RPMI8226 (cell line): ENCODE results near the gene TRIO.
"Not testable (repeated sequence)": the region's sequence is repeated elsewhere in the genome, so short reads cannot be mapped to it uniquely, and the experiment has no call there.

Experiments
- DNase-seq: peaks from one replicate; pipeline ENCODE4 v3.0.0-alpha.2; 2015

The TRIO gene

DNA sequence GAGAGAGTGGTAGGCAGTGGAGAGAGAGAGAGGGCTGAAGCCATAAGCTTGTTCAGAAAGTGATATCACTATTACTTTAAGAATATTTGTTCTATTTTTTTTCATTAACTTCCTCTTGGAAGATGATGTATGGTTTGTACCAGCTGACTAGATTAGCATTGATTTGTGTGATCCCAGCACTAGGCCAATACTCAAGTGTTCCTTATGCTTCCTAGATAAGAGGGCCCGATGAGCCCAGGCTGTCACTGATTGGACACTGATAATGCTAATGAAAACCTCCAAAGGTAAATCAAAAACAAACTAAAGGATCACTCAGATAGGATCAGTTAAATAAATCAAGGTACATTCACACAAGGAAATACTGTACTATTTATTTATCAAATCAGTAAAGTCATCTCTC is 385.8 kb downstream of the TRIO start:
- DNase-seq, result no peak

DNA sequence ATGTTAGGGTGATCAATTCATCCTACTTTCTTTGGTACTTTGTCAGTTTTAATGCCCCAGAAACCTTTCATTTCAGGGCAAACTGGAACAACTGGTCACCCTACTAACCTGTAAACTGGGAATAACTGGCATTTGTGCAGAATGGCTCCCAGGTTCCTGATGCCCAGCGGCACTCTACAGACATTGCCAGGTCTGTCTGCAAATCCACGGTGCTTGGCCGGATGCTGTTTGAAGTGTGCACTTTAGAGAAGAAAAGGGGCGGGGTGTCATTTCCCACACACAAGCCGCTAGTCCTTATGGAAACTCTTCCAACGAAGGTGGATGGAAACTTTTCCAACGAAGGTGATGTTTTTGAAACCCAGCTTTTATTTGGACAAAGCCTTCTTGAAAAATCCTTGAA is 388.5 kb downstream of the TRIO start:
- no peak for DNase-seq

DNA sequence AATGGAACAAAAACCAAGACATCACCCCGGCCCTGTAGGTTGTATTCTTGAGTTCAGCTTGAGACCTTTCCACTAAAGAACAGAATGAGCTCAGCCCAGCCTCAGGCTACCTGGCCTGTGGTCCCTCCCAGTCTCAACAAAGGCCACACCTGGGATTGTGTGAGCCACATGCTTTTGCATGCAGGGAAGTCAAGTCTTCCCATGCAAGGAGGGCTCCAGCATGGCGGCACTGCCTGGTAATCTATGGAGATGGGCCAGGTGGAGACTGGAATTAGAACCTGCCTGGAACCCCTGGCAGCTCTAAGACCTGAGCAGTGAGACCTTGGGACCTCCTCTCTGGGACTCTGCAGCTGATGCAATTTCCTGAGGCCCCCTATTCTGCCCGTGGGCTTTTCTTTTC is 389.0 kb downstream of the TRIO start:
- no peak for DNase-seq

DNA sequence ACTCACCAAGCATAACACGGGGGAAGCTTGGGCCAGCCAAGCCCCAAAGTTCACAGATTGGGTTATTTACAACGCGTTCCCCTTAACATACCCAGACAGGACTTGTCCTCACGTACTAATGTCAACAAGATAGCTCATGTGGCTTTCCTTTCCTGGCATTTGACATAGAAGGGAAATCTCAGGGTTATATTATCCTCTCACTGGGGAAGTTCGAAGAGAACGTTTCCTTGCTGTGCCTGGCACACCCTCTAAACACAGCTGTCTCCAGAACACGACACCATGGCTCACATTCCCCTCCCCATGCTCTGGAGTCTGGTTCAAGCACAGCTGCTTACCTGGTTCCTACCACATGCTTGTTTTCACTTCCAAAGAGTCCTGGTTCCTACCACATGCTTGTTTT is 391.6 kb downstream of the TRIO start:
- DNase-seq, result no peak

DNA sequence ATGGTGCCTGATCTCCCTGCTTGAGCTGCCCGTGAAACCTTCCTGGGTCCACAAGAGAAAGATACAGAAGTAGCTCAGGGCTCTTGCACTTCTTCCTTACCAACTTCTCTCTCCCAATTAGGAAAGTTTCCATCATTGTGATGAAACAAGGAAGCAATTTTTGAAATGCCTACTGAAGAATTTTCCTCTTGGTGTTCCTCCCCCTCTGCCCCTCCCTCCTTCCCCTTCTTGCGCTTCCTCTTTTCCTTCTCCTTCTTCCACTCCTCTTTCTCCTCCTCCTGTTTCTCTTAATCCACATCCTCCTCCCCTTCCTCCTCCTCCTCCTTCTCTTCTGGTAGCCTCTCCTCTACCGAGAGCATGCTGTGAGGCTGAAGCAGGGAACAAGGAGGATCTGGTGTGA is 402.2 kb downstream of the TRIO start:
- DNase-seq, result no peak

DNA sequence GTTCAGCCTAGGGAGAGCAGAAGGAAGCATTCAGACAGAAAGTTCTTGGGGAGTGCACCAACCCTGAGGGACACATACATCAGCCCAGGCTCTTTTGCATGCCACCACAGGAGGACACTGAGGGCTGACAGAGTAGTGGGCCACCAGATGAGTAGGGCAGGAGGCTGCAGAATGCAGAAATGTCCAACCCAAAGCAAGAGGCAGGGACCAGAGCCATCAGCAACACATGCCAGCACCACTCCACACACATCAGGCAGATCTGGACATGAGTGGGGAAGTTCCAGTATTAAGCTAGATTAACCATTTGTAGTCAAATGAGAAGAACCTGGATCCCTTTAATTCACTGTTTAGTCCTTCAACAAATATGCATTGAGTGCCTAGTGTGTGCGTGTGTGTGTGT is 402.7 kb downstream of the TRIO start:
- DNase-seq, result no peak

DNA sequence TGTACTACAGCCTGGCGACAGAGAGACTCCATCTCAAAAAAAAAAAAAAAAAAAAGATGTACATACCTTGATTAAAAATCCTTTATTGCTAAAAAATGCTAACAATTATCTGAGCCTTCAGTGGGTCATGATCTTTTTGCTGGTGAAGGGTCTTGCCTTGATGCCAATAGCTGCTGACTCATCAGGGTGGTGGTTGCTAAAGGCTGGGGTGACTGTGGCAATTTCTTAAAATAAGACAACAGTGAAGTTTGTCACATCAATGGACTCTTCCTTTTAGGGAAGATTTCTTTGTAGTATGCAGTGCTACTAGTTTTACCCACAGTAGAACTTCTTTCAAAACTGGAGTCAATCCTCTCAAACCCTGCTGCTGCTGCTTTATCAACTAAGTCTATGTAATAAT is 404.5 kb downstream of the TRIO start:
- no peak for DNase-seq

DNA sequence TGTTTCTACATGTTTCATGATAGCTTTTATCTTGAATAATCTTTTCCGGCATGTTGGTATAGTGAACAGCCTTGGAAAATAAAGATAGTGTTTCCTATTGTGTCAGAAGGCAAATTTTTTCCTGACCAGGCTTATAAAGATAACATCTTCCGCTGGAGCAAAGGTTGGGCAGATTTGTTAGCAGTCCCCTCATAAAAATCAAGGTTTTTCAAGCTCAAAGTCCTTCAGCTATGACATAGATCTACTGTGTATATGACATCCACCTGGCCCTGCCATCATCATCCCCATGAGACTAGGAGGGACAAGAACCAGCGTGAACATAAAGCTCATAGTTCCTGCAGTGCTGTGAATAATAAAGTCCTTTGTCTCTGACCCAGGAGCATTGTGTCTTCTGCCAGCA is 408.1 kb downstream of the TRIO start:
- DNase-seq, result no peak

DNA sequence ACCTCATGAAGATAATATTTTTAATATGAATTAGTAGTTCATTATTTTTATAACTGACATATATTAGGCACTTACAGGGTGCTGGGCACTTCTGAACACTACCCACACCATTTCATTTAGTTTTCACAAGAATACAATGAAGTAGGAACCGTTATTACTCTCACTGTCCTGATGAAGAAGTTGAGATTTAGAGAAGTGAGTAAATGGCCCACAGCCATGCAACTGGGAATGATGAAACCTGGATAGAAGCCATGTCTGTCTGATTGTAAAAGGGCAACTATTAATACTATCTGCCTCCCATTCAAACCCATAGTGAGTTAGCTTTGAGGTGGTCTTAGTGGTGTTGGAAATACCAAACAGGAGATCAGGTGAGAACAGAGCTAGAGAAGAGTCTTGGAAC is 408.9 kb downstream of the TRIO start:
- no peak for DNase-seq

DNA sequence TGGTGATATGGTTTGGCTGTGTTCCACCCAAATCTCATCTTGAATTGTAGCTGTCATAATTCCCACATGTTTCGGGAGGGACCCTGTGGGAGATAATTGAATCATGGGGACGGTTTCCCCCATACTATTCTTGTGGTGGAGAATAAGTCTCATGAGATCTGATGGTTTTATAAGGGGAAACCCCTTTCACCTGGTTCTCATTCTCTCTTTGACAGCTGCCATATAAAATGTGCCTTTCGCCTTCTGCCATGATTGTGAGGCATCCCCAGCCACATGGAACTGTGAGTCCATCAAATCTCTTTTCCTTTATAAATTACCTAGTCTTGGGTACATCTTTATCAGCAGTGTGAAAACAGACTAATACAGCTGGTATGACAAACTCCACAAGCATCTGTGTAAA is 411.1 kb downstream of the TRIO start:
- DNase-seq, result not testable (repeated sequence)

DNA sequence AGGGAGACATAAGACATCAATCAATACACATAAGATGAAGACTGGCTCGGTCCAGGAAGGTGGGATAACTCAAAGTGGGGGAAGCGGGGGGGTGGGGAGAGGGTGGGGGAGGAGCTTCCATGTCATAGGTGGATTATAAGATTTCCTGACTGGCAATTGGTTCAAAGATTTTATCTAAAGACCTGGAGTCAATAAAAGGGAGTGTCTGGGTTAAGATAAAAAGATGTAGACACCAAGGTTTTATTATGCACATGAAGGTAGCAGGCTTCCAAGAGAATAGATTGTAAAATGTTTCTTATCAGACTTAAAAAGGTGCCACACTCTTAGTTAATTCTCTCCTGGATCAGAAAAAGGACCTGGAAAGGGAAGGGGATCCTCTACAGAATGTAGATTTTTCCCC is 412.9 kb downstream of the TRIO start:
- DNase-seq, result no peak

DNA sequence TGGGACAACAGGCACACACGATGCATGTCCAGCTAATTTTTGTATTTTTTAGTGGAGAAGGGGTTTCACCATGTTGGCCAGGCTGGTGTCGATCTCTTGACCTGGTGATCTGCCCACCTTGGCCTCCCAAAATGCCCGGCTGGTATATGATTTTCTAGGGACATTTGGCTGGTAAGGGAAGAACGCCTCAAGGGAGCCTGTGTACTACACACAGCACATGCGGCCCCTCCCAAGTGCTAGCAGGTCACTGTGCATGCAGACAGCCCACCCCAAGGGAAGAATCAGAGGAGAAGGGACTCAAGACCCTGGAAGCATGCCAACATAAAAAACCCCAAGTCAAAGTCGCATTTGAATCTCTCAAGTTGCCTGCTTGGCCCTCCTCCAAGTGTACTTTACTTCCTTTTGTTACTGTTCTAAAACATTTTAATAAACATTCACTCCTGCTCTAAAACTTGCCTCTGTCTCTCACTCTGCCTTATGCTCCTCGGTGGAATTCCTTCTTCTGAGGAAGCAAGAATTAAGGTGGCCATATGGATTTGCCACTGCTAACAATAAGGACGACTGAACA is 414.1 kb downstream of the TRIO start:
- DNase-seq, result peak; percentile 43

DNA sequence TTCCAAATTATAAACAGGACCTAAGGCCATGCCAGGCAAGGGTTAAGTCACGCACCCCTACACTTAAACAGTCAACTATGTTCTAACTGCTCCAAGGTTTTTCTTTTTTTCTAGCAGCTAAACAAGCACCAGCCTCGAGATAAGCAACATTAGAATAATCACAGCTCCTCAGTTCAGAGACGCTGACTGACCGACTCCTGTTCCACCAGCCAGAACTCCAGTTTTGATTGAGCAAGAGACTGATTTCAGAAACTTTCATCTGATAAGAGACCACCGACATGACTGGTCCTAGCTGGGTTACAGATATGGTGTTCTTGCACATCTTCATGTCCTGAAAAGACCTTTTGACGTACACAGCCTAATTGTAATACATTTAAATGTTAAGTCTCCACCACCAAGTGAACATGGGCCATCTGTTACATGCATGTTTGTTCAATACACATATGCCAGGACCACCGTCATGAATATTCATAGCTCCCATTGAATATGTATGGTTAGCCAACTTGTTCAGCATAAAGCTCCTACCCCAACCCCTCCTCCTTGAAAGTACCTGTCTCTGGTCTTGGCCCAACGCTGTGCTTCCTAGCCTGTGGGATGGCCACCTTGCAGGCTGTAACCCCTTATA is 414.8 kb downstream of the TRIO start:
- no peak for DNase-seq
